Measurements from ENCODE around the gene GNAO1.

The GNAO1 gene

GRCh38 chr16:56191156-56191815, at the start of gene GNAO1:
GNAO1 (plus strand) TSS chr16:56191489; CDS start chr16:56192236, 747 bp downstream.
- DNase-seq (ENCODE audit: low read depth in 3 of 3), result peak in 2 of 3 experiments; percentile 44 to 54

GRCh38 chr16:56143666-56144065, 47.6 kb upstream of the GNAO1 start:
- DNase-seq (ENCODE audit: low read depth in 3 of 3), result no peak

DNA sequence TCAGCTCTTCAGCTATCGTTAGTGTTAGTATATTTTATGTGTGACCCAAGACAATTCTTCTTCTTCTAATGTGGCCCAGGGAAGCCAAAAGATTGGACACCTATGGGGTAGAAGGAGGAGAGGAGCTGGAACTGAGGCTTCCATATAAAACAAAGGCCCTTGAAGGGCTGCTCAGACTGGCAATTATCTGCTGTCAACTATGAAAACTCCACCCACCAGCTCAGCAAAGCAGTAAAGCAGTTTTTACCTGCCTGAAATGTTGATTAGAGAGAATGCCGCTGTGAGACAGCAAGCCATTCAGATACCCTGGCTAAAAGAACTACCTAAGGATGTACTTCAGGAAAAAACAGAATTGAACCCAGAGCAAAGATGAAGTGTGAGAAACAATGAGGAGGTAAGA, 45.9 kb upstream of the GNAO1 start:
- DNase-seq (ENCODE audit: low read depth in 3 of 3), result no peak

- DNase-seq (ENCODE audit: low read depth in 3 of 3), result no peak
These were observed 39.7 kb upstream of the GNAO1 start for GRCh38 chr16:56151621-56152020.

DNA sequence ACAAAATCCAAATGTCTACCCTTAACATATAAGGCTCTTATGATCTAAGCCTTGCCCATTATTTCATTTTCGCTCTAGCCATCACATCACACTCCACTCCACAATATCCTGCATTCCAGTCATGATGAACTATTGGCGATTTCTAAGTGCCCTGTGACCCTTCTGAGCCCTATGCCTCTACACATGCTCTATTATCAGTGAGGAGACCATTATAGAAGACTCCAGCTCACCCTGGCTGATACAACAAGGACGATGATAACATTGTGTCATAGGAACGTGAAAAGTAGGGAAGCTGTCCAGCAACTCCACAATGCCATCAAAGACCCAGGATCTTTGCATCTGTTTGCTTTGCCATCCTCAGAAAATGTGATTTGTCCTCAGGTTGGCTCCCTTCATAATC, 29.6 kb upstream of the GNAO1 start:
- DNase-seq (ENCODE audit: low read depth in 3 of 3), result no peak

DNA sequence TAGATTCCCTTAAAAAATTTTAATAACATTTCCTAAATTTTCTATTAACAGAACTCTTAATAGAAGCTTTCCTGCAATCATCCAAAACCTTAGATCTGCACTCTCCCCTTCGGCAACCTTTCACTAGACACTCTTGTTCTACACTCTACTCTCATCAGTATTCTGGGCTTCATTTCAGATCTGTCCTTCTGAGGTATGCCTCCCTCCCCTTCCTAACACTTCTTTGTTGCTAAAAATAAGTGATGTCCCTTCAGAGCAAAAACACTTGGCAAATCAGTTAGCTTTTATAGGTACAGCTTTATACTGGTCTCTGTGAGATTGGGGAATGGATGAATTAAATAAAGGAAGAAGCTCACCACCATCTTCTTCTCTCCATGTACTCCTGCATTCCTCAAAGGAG, 28.2 kb upstream of the GNAO1 start:
- DNase-seq (ENCODE audit: low read depth in 3 of 3), result no peak

DNA sequence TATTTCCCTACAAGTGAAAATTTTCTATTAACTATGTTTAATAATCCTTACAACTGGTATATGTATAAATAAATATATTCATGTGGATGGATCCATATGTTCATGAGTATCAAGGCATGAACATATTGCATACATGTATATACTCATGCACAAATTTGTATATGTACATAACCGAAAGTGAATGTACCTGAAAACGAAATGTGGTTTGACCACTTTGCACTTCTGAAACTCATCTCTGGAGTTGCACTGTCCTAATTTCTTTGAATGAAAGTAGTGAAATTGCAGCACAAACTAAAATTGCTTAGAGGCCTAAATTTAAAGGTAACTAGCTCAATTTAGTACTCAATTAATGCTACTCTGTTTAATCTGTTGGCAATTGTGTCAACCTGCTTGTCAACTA, 27.4 kb upstream of the GNAO1 start:
- DNase-seq (ENCODE audit: low read depth in 3 of 3), result no peak

- no peak for DNase-seq (ENCODE audit: low read depth in 3 of 3)
These were observed 26.7 kb upstream of the GNAO1 start for GRCh38 chr16:56164636-56165035.

GRCh38 chr16:56174411-56174810, 16.9 kb upstream of the GNAO1 start:
- DNase-seq (ENCODE audit: low read depth in 3 of 3), result no peak

- no peak for DNase-seq (ENCODE audit: low read depth in 3 of 3)
These were observed 9.9 kb upstream of the GNAO1 start for GRCh38 chr16:56181401-56181800.

DNA sequence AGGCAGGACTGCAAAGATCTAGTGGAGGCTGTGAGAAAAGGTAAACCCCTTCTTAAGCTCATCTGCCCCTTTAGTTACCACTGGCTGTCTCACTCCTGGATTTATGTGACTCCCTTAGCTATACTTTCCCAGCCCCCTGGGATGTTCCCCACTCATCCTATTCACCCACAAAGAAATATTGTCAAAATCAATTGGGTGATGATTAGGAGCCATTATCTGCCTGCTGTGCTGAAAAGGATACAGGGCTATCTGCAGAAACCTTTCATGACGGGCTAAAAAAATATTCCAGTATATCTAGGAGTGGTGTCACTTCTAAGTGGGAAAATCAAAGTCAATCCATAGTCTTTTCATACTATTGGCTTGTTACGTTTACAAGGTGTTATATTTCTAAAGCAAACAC, 8.0 kb upstream of the GNAO1 start:
- DNase-seq (ENCODE audit: low read depth in 3 of 3), result no peak

DNA sequence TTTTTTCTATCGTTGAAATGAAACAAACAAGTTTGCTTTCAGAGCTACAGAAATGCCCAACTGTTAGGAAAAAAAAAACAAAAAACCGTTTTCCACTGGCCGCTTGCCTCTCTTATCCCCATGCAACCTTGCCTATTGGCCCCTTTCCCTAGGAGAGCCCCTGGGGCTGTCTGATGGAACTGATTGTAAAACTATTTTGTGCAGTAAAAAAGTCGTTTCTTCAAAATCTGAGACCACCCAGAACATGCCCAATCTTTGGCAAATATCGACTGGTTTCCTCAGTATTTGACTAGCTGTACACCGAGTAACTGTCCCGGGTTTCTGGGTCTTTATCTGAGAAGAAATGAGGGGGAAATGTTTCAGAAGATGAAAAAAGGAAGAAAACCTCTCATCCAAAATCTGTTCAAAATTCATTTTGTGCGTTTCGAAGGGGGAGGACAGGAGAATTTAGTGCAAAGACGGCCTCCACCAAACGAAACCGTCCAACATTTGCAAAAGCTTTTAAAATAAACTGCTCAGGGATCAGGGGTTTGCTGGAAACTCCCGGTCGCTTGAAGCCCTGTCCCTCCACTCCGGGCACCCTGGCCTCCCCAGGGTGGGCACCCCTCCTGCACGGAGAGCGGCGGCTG, 1.1 kb upstream of the GNAO1 start:
- no peak for DNase-seq (ENCODE audit: low read depth in 3 of 3)

- DNase-seq (ENCODE audit: low read depth in 3 of 3), result no peak
These were observed 573 bp upstream of the GNAO1 start for GRCh38 chr16:56190677-56191155.

DNA sequence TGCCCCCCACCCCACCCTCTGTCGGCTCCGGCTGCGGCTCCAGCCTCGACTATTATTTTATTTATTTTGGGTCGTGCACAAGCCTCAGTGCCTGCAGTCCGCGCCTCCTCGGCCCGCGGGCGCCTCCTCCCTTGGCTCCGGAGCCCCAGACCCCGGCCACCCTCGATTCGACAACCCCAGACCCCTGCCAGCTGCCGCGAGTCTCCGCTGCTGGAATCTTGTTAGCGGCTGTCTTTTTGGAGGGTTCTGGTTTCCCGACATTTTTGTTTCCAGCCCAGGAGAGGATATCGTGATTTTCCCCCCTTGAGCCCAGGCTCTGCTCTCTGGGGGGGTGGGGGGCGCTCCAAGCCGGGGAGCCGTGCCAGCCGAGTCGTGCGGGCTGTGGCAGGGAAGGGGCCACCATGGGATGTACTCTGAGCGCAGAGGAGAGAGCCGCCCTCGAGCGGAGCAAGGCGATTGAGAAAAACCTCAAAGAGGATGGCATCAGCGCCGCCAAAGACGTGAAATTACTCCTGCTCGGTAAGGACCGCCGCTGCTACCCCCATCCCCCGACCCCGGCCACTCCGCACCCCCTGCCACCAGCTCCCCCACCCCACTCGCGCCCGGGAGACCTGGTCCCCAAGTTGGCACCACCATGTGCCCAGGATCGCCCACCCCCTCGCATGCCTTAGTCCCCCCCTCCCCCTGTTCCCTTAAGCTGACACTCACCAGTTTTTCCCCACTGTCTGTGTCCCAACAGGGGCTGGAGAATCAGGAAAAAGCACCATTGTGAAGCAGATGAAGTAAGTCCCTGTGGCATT, 746 bp downstream of the GNAO1 start:
- no peak for DNase-seq (ENCODE audit: low read depth in 3 of 3)

- DNase-seq (ENCODE audit: low read depth in 3 of 3), result no peak
These were observed 1.3 kb downstream of the GNAO1 start for GRCh38 chr16:56192635-56192945.

- DNase-seq (ENCODE audit: low read depth in 3 of 3), result no peak
These were observed 2.0 kb downstream of the GNAO1 start for GRCh38 chr16:56192986-56193945.

DNA sequence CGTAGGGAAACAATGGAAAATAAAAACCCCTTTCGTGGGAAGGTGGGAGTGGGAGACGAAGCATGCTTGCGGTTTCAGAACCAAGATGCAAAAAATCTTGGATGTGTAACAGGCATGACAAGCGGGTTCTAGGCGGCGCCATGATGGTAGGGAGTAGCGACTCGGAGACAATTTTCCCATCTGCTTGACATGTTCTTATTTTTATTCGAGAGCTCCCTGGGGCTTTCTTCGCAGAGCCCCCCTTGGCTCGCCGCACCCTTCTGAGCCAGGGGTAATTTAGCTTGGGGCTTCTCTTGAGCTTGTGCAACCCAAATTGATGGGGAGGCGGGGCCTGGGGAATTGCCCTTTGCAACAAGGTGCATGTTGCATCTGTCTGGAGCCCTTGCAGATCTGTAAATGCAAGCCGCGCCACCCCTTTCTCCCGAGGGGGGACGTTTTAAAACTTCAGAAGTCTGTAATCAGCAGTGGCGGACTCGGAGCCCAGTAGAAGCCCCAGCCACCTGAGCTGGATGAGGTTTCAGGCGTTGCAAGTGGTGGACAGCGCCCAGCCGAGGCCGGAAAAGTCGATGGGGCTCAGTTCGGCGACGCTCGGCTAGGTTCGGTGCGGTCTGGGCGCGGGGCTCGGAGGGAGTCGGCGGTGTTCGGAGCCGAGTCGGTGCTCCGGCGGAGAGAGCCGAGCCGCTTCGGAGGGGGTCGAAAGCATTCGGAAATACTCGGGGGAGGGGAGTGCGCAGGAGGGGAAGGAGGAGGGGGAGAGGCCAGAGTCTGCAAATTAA, 2.9 kb downstream of the GNAO1 start:
- DNase-seq (ENCODE audit: low read depth in 3 of 3), result peak; percentile 35 to 49 (median 35)

GRCh38 chr16:56195151-56195550, 3.9 kb downstream of the GNAO1 start:
- DNase-seq (ENCODE audit: low read depth in 3 of 3), result no peak

DNA sequence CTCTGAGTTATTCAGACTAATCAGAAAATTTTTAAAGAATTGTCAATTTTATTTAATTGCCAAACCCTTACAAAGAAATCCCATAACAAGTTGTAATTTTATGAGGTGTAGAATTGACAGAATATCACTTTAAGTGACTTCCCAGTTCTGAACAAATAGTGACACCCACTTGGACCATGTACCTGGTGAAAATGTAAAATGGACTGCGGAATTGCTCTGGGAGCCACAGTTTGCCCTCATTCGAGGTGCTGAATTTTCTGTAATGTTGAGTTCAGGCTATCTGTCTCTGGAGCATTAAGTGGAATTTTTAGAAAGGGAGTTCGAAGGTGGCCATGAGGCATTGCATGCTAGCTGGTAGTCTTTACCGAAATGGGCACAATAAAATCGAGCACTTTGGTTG, 5.1 kb downstream of the GNAO1 start:
- no peak for DNase-seq (ENCODE audit: low read depth in 3 of 3)

GRCh38 chr16:56197192-56197992, 6.1 kb downstream of the GNAO1 start:
- no peak for DNase-seq (ENCODE audit: low read depth in 3 of 3)

Measured in stimulated activated CD4-positive, alpha-beta T cell treated with anti-CD3 and anti-CD28 coated beads, TNF-alpha, amount 100 ng/mL, for 4 hours (primary cell).